Mammary epithelial cell (primary cell): ENCODE results near the gene GSAP.

Experiments
- CTCF ChIP-seq, 2 donors: IDR thresholded peaks in 1 of 2; conservative IDR thresholded peaks in 1 of 2; 2 replicates each; pipeline ENCODE4 v1.5.1; 2011 to 2012; ENCODE audit warnings: inconsistent platforms in 2 of 2, low read length in 2 of 2, mild to moderate bottlenecking in 2 of 2, control low read depth in 1 of 2, low read depth in 1 of 2; ENCODE audit not compliant: insufficient read depth in 1 of 2; ENCODE audit errors: extremely low read depth in 1 of 2
- EZH2 ChIP-seq: IDR thresholded peaks from 2 replicates; pipeline ENCODE4 v1.6.1; 2012; ENCODE audit warnings: low read length, inconsistent platforms, borderline replicate concordance

GRCh38 chr7:77438131-77438530 is 22.0 kb upstream of the GSAP start:
- no peak for TF ChIP-seq CTCF (conservative IDR thresholded peaks at IDR 0.05 in 1 of 2, IDR thresholded peaks at IDR 0.05 in 1 of 2; ENCODE audit: extremely low read depth in 1 of 2, insufficient read depth in 1 of 2, low read depth in 1 of 2, low read length in 2 of 2)
- TF ChIP-seq EZH2 = no peak
